Measurements from ENCODE around the gene SUSD2. TPM values are rescaled to one million over a fixed set of nuclear protein-coding genes. Genes with fewer than 3 reads are reported as not detected.
"Not testable (repeated sequence)": the region's sequence is repeated elsewhere in the genome, so short reads cannot be mapped to it uniquely, and the experiment has no call there.

The SUSD2 gene
- total RNA-seq, 2 donors from 2014 or later = 0.66 to 1.5 TPM

DNA sequence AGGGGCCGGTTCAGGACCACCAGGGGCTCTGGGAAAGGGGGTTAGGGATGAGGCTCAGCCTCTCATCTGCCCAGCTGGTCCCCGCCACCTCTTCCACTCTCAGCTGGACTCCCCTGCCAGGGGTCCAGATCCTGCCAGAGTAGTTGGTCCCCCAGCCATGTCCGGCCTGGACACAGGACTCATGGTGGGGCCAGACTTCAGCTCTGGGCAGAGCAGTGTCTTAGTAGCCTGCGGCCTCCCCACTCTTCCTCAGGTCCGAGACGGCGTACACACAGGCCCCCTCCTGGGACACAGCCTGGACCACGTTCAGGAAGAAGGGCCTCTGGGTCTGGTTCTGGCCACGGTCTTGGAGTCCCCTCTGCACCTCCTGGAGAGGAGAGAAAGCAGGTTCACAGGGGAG, 38.5 kb downstream of the SUSD2 start:
- H3K36me3 Mint-ChIP-seq (ENCODE audit: low read depth) = no peaks in the 10 kb centered on the region
- H3K4me1 Mint-ChIP-seq = no peaks in the 10 kb centered on the region
- no peak overlapping the region for H3K27ac Mint-ChIP-seq
- H3K9me3 Mint-ChIP-seq = no peaks in the 10 kb centered on the region
- no peak for ATAC-seq (replicated peaks)
- H3K27me3 Mint-ChIP-seq = no peaks in the 10 kb centered on the region
- no peak overlapping the region for H3K4me3 Mint-ChIP-seq

DNA sequence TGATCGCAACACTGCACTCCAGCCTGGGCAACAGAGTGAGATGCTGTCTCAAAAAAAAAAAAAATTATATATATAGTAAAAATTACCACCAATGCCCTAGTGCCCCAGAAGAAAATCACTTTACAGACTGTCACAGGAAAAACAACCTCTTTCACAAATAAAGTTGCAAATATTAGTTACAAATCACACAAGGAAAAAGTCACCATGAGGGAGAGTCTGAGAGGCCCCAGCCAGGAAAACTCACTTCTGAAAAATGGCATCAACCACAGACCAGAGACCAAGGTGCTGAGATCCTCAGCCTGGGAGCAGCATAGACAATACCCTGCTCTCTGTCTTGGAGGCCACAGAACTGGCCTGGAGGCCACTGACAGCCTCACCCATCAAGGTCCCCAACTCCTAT, 43.2 kb downstream of the SUSD2 start:
- Mint-ChIP-seq H3K36me3 (ENCODE audit: low read depth) (no peaks in the 10 kb centered on the region), H3K4me1 (no peaks in the 10 kb centered on the region), H3K4me3 (no peak overlapping the region), H3K27me3 (no peaks in the 10 kb centered on the region), H3K27ac (no peak overlapping the region), H3K9me3 (no peaks in the 10 kb centered on the region)
- no peak for ATAC-seq (replicated peaks)

DNA sequence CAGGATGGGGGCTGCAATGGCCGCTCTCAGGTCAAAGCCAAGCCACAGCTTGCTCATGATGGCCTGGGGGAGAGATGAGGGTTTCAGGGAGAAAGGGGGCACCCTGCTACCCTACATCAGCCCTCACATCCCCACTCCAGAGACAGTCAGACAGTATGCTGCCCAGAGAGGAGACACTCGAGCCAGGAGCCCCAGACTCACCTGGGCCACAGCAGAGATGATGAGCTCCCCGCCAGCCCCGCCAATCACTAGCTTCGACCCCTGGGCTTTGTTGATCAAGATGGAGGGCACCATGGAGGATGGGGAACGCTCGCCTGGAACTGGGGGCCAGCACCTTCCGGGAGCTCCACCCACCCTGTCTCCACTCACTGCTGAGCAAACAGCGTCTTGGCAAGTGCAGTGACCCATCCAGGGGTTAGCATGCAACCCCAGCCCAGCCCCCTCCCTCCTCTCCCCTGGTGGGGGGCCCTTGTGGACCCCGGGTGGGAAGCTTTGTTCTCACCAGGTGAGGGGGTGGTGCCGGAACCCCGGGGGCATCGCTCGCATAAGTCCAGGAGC, 43.8 kb downstream of the SUSD2 start:
- ATAC-seq (replicated peaks) = no peak
- Mint-ChIP-seq H3K27ac (no peak overlapping the region), H3K9me3 (no peaks in the 10 kb centered on the region), H3K4me1 (no peaks in the 10 kb centered on the region), H3K36me3 (ENCODE audit: low read depth) (no peaks in the 10 kb centered on the region), H3K4me3 (no peak overlapping the region), H3K27me3 (no peaks in the 10 kb centered on the region)

DNA sequence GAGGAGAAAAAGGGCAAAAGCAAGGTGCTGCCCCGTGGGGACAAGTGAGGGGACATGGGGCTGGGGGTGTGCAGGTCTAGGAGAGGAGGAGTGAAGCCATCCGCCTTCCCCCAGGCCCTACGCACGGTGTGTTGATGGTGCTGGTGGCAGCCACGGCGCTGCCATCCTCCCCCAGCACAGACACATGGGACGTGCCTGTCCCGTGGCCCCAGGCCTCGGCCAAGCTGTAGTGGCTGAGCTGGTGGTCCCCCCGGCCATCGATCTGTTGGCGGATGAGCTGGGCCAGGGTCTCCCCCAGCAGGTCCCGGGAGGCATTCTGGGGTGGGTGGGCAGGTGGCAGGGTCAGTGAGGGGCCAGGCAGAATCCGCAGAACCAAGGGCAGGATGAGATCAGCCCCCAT, 44.7 kb downstream of the SUSD2 start:
- Mint-ChIP-seq H3K4me3 (no peak overlapping the region), H3K27ac (no peak overlapping the region), H3K9me3 (no peaks in the 10 kb centered on the region), H3K4me1 (no peaks in the 10 kb centered on the region), H3K36me3 (ENCODE audit: low read depth) (no peaks in the 10 kb centered on the region), H3K27me3 (no peaks in the 10 kb centered on the region)
- no peak for ATAC-seq (replicated peaks)

DNA sequence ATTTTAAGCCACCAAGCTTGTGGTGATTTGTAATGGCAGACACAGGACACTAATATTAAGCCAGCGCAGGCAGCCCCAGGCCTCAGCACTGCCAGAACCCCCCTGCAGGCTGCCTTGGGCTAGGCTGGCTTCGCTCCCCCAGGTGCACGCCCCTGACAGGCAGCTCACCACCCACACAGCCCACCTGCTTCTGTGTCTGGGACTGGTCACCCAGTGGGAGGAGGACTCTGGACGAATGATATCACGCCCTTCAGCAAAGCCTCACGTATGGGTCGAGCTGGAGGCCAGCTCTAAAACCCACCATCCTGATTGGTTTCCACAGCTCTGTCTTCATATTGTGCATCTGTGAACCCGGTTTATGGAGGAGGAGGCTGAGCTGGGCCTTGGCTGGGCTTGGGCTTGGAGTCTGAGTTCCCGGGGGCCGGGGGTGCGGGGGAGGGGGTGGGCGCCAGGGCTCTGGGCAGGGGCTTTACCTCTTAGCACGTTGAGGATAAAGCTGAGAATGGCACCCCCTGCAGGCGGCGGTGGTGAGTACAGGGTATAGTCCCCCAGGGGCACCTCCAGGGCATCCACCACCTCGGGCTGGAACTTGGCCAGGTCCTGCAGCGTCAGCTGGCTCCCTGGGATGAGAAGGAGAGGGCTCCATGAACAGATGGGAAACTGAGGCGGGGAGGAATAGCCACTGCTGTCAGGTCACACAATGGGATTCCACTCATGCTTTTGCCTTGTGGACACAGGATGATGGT, 49.8 kb downstream of the SUSD2 start:
- Mint-ChIP-seq H3K27ac (no peak overlapping the region), H3K36me3 (ENCODE audit: low read depth) (no peaks in the 10 kb centered on the region), H3K27me3 (no peaks in the 10 kb centered on the region), H3K4me1 (no peaks in the 10 kb centered on the region), H3K9me3 (no peaks in the 10 kb centered on the region), H3K4me3 (no peak overlapping the region)
- ATAC-seq (replicated peaks) = peak; percentile 77

DNA sequence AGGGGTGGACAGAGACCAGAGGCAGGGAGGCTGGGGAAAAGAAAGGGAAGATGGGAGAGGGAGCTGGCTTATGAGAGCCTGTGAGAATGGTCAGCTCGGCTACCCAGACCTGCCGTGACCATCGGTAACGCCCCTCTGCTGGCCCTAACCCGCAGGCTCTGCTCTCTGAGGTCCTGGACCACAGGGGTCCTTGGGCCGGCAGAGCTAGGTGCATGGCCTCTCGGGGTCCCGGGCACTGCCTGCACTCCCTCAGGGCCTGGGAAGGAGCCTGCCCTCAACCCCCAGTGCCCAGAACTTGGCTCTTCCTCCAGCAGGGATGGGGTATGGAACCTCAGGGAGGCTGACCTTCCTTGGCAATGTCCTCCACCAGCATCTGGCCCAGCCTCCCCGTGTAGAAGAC, 50.4 kb downstream of the SUSD2 start:
- Mint-ChIP-seq H3K4me3 (no peak overlapping the region), H3K4me1 (no peaks in the 10 kb centered on the region), H3K27me3 (no peaks in the 10 kb centered on the region), H3K36me3 (ENCODE audit: low read depth) (no peaks in the 10 kb centered on the region), H3K27ac (no peak overlapping the region), H3K9me3 (no peaks in the 10 kb centered on the region)
- ATAC-seq (replicated peaks) = no peak

DNA sequence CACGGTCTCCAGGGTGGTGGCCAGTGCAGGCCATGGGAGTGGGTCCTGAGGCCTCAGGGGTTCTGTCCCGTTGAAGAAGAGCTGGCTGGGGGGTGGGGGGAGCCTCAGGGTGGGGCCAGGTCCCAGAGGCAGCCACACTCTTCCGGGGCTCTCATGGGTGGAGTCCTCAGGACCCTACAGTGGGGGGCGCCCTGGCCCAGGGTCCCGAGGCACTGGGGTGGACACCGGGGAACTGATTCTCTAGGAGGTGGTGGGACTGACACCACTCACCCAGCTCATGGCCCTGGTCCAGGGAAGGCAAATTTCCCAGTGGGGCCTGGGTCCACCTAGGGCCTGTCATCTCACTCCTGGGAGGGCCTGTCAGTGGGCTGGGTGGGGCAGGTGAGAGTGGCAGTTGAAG, 50.8 kb downstream of the SUSD2 start:
- H3K9me3 Mint-ChIP-seq = no peaks in the 10 kb centered on the region

DNA sequence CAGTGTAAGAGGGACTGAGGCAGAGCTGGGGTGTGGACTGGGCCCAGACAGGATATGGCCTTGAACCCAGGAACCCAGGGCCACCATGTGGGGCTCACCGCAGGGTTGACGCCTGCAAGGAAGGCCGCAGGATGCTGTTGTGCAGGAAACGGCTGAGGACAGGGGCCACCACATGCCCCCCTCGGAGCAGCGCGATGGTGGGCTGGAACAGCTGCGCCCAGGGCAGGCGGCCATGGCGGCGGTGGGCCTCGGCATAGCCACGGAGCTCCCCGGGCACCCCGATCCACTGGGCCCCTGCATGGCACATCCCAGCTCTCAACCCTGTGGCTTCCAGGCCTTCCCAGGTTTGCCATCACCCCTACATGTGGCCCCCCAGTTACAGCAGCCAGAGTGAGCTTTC, 51.4 kb downstream of the SUSD2 start:
- H3K4me1 Mint-ChIP-seq = no peaks in the 10 kb centered on the region
- H3K27me3 Mint-ChIP-seq = no peaks in the 10 kb centered on the region
- H3K9me3 Mint-ChIP-seq = no peaks in the 10 kb centered on the region
- ATAC-seq (replicated peaks) = no peak
- H3K27ac Mint-ChIP-seq = no peak overlapping the region
- no peak overlapping the region for H3K4me3 Mint-ChIP-seq
- no peaks in the 10 kb centered on the region for H3K36me3 Mint-ChIP-seq (ENCODE audit: low read depth)

More for the DNA sequence above, 50.8 kb downstream of the SUSD2 start:
- Mint-ChIP-seq H3K4me3 (no peak overlapping the region), H3K27me3 (no peaks in the 10 kb centered on the region), H3K36me3 (ENCODE audit: low read depth) (no peaks in the 10 kb centered on the region), H3K4me1 (no peaks in the 10 kb centered on the region), H3K27ac (no peak overlapping the region)
- ATAC-seq (replicated peaks) = no peak

DNA sequence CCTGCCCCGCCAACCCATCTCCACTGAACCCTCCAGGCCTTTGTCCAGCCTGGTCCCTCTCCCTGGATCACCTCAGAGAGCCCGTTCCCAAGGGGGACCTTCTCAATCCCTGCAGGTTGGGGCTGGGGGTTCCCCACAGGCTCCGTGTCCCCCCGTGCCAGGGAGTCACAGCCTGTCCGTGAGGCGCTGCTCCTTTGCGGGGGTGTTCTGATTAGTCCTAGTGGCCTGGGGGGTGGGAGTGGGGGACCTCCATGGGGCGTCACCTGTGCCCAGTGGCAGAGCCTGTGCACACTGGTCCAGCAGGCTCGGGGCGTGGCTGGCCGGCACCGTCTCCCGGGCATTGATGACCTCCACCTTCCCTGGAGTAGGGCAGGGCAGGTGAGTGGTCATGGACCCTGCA, 51.9 kb downstream of the SUSD2 start:
- Mint-ChIP-seq H3K9me3 (no peaks in the 10 kb centered on the region), H3K27me3 (no peaks in the 10 kb centered on the region), H3K36me3 (ENCODE audit: low read depth) (no peaks in the 10 kb centered on the region), H3K4me3 (no peak overlapping the region), H3K4me1 (no peaks in the 10 kb centered on the region), H3K27ac (no peak overlapping the region)
- no peak for ATAC-seq (replicated peaks)

DNA sequence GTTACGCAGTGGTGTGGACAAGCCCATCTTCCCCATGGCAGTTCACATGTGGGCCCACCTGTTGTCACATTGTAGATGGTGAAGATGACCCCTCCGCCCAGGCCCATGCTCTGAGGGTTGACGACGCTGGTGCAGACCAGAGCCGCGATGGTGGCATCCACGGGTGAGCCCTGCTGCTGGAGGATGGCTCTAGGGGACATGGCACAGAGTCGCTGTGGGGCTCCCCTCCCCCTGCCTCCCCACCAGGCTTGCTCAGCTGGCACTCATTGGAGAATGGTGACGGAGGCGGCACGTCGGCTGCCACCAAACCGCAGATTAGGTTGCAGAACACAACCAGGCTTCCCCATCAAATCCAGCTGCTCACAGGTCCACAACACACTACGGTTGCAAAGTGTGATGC, 52.5 kb downstream of the SUSD2 start:
- no peaks in the 10 kb centered on the region for H3K4me1 Mint-ChIP-seq
- H3K27ac Mint-ChIP-seq = no peak overlapping the region
- H3K27me3 Mint-ChIP-seq = no peaks in the 10 kb centered on the region
- no peaks in the 10 kb centered on the region for H3K36me3 Mint-ChIP-seq (ENCODE audit: low read depth)
- H3K4me3 Mint-ChIP-seq = no peak overlapping the region
- H3K9me3 Mint-ChIP-seq = no peaks in the 10 kb centered on the region
- no peak for ATAC-seq (replicated peaks)

DNA sequence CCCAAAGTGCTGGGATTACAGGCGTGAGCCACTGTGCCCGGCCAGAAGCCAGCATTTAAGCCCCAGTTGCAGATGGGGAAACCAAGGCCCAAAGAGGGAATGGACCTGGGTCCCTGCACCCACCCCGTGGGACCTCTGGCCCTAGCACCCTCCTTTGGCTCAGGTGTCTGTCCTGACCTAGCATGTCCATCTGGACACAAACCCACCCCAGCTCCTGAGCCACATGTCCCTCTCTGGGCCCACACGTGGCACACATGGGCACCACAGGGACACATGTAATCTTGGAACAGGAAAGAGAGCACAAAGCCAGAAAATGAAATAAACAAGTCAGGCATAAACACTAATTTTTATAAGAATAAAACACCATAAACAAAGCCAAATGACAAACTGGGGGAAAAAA, 54.0 kb downstream of the SUSD2 start:
- Mint-ChIP-seq H3K36me3 (ENCODE audit: low read depth) (no peaks in the 10 kb centered on the region), H3K4me3 (no peak overlapping the region), H3K9me3 (no peaks in the 10 kb centered on the region), H3K4me1 (no peaks in the 10 kb centered on the region), H3K27ac (no peak overlapping the region), H3K27me3 (no peaks in the 10 kb centered on the region)
- no peak for ATAC-seq (replicated peaks)

DNA sequence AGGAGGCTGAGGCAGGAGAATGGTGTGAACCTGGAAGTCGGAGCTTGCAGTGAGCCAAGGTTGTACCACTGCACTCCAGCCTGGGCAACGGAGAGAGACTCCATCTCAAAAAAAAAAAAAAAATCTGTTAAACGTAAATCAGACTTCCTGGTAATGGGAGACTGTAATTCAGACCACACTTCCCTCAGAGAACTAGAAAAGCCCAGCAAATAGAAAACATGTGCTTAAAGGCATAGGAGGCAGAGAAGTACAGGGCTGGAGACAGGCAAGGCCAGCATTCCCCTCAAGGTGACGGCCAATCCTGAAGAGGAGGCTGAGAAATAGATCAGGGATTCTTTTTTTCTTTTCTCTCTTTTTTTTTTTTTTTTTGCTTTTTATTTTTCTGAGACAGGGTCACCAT, 55.4 kb downstream of the SUSD2 start:
- no peak for ATAC-seq (replicated peaks)
- H3K4me3 Mint-ChIP-seq = no peak overlapping the region

DNA sequence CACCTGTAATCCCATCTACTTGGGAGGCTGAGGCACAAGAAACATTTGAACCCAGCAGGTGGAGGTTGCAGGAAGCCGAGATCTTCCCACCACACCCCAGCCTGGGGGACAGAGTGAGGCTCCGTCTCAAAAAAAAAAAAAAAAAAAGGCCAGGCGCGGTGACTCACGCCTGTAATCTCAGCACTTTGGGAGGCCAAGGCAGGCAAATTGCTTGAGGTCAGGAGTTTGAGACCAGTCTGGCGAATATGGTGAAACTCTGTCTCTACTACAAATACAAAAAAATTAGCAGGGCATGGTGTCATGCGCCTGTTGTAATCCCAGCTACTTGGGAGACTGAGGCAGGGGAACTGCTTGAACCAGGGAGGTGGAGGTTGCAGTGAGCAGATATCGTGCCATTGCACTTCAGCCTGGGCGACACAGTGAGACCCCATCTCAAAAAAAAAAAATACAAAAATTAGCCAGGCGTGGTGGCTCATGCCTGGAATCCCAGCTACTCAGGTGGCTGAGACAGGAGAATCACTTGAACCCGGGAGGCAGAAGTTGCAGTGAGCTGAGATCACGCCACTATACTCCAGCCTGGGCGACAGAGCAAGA, 56.9 kb downstream of the SUSD2 start:
- not testable (repeated sequence) for H3K27me3 Mint-ChIP-seq; H3K27ac Mint-ChIP-seq; H3K36me3 Mint-ChIP-seq (ENCODE audit: low read depth); ATAC-seq (replicated peaks); H3K9me3 Mint-ChIP-seq; H3K4me3 Mint-ChIP-seq
- H3K4me1 Mint-ChIP-seq = peaks cover 15% of the 10 kb centered on the region

More for the DNA sequence above, 55.4 kb downstream of the SUSD2 start:
- H3K27ac Mint-ChIP-seq = no peak overlapping the region
- peaks cover 4% of the 10 kb centered on the region for H3K4me1 Mint-ChIP-seq
- no peaks in the 10 kb centered on the region for H3K36me3 Mint-ChIP-seq (ENCODE audit: low read depth)
- H3K9me3 Mint-ChIP-seq = no peaks in the 10 kb centered on the region
- H3K27me3 Mint-ChIP-seq = no peaks in the 10 kb centered on the region

Measured in activated T-helper 17 cell treated with anti-CD3 and anti-CD28 coated beads, Interleukin-2, amount 50 U/mL, for 72 hours (primary cell).